COLO829 (cell line): ENCODE data around the gene PCCA.
"Not testable (repeated sequence)": the region's sequence is repeated elsewhere in the genome, so short reads cannot be mapped to it uniquely, and the experiment has no call there.

Experiments
- DNase-seq: peaks from one replicate; pipeline ENCODE4 v3.0.0; 2012; ENCODE audit warnings: low spot score

Gene PCCA

GRCh38 chr13:100196375-100196774 is 107.5 kb downstream of the PCCA start:
- DNase-seq, result no peak

GRCh38 chr13:100197116-100197515 is 108.2 kb downstream of the PCCA start:
- DNase-seq, result no peak

- DNase-seq, result no peak
Measured at GRCh38 chr13:100197591-100198365, 108.9 kb downstream of the PCCA start.

- peak; percentile 42 for DNase-seq
Measured at GRCh38 chr13:100203696-100204367, 114.9 kb downstream of the PCCA start.

- no peak for DNase-seq
Measured at GRCh38 chr13:100208002-100208401, 119.1 kb downstream of the PCCA start.

GRCh38 chr13:100208626-100209025 is 119.7 kb downstream of the PCCA start:
- DNase-seq, result no peak

GRCh38 chr13:100209857-100210825 is 121.2 kb downstream of the PCCA start:
- peak; percentile 10 for DNase-seq

GRCh38 chr13:100211016-100211710 is 122.3 kb downstream of the PCCA start:
- no peak for DNase-seq

- no peak for DNase-seq
Measured at GRCh38 chr13:100212904-100213553, 124.1 kb downstream of the PCCA start.

GRCh38 chr13:100213576-100213975 is 124.7 kb downstream of the PCCA start:
- DNase-seq, result no peak

GRCh38 chr13:100214886-100215285 is 126.0 kb downstream of the PCCA start:
- no peak for DNase-seq

- DNase-seq, result no peak
Measured at GRCh38 chr13:100221166-100221565, 132.3 kb downstream of the PCCA start.

- not testable (repeated sequence) for DNase-seq
Measured at GRCh38 chr13:100223966-100224530, 135.2 kb downstream of the PCCA start.

GRCh38 chr13:100229603-100230002 is 140.7 kb downstream of the PCCA start:
- DNase-seq, result no peak

- DNase-seq, result no peak
Measured at GRCh38 chr13:100230769-100231149, 141.9 kb downstream of the PCCA start.

- no peak for DNase-seq
Measured at GRCh38 chr13:100231176-100231575, 142.3 kb downstream of the PCCA start.

- no peak for DNase-seq
Measured at GRCh38 chr13:100234006-100234405, 145.1 kb downstream of the PCCA start.

- DNase-seq, result no peak
Measured at GRCh38 chr13:100234524-100235136, 145.7 kb downstream of the PCCA start.

GRCh38 chr13:100235311-100235901 is 146.5 kb downstream of the PCCA start:
- DNase-seq, result peak; percentile 40
